IMR-90 (cell line): ENCODE data around the gene WNT7B. TPM values are rescaled to one million over a fixed set of nuclear protein-coding genes. Genes with fewer than 3 reads are reported as not detected.

Experiments
- ATAC-seq: fragments of 200-7000 bp; cut with Tn5 transposase; 2 replicates; pipeline ENCODE4 v1.9.1; 2020; ENCODE audit warnings: low read depth, mild to moderate bottlenecking, moderate library complexity
- BruUV-seq: library from RNA; stranded (reverse); fragments of 400-500 nt; replicated peaks from 2 replicates; lab custom pipeline; 2021; lab: Mats Ljungman, UMichigan
- CTCF ChIA-PET: fragments of 300-600 bp; formaldehyde crosslinking; extraction: SDS; loops from one replicate; lab custom pipeline; 2021; ENCODE audit warnings: antibody characterized with exemption; lab: Yijun Ruan, JAX
- POLR2A ChIA-PET: fragments of 300-600 bp; sonication (Branson Sonifier 250); formaldehyde crosslinking; loops from one replicate; lab custom pipeline; 2022; ENCODE audit warnings: antibody characterized with exemption; ENCODE audit not compliant: unreplicated experiment; lab: Charles Lee
- DNase-seq: peaks from one replicate; pipeline ENCODE4 v3.0.0; 2013
- H2AFZ ChIP-seq: replicated peaks from 2 replicates; pipeline ENCODE3; 2013; ENCODE audit warnings: low read length, mild to moderate bottlenecking; ENCODE audit not compliant: poor library complexity
- H2AK5ac ChIP-seq: 2 replicates; pipeline ENCODE4 v1.6.1; 2013; ENCODE audit warnings: low read depth, low read length, inconsistent platforms
- H2AK9ac ChIP-seq: replicated peaks from 2 replicates; pipeline ENCODE3; 2013; ENCODE audit warnings: mild to moderate bottlenecking, low read depth, low read length, moderate library complexity; ENCODE audit not compliant: poor library complexity
- H2BK120ac ChIP-seq: 2 replicates; pipeline ENCODE4 v1.6.1; 2013; ENCODE audit warnings: low read depth, low read length, inconsistent platforms
- H2BK15ac ChIP-seq: 3 replicates; pipeline ENCODE4 v1.6.1; 2013; ENCODE audit warnings: low read depth, low read length, inconsistent platforms
- H2BK20ac ChIP-seq: 2 replicates; pipeline ENCODE4 v1.6.1; 2013; ENCODE audit warnings: low read depth, mild to moderate bottlenecking, inconsistent platforms, low read length, moderate library complexity
- H2BK5ac ChIP-seq: 2 replicates; pipeline ENCODE4 v1.6.1; 2013; ENCODE audit warnings: mild to moderate bottlenecking, low read depth, low read length, inconsistent platforms; ENCODE audit not compliant: poor library complexity, severe bottlenecking
- H3K14ac ChIP-seq: replicated peaks from 2 replicates; pipeline ENCODE4 v1.6.1; 2013; ENCODE audit warnings: low read depth, low read length, inconsistent platforms
- H3K18ac ChIP-seq: 2 replicates; pipeline ENCODE4 v1.6.1; 2013; ENCODE audit warnings: low read depth, low read length, control low read depth
- H3K23ac ChIP-seq: 2 replicates; pipeline ENCODE4 v1.6.1; 2013; ENCODE audit warnings: low read depth, low read length, inconsistent platforms
- H3K27ac ChIP-seq: 2 replicates; pipeline ENCODE4 v1.5.1; 2013; ENCODE audit warnings: mild to moderate bottlenecking, control low read depth, low read length; ENCODE audit not compliant: insufficient read depth
- H3K27me3 ChIP-seq: 2 replicates; pipeline ENCODE4 v1.6.1; 2013; ENCODE audit warnings: low read length; ENCODE audit not compliant: control insufficient read depth, insufficient read depth
- H3K36me3 ChIP-seq: 2 replicates; pipeline ENCODE4 v1.6.1; 2013; ENCODE audit warnings: low read length, mixed read lengths; ENCODE audit not compliant: control insufficient read depth, insufficient read depth
- H3K4ac ChIP-seq: 2 replicates; pipeline ENCODE4 v1.6.1; 2013; ENCODE audit warnings: low read depth, low read length, inconsistent platforms
- H3K4me1 ChIP-seq: 2 replicates; pipeline ENCODE4 v1.6.1; 2013; ENCODE audit warnings: low read length, mixed read lengths; ENCODE audit not compliant: control insufficient read depth, insufficient read depth
- H3K4me2 ChIP-seq: 2 replicates; pipeline ENCODE4 v1.6.1; 2013; ENCODE audit warnings: low read depth, mild to moderate bottlenecking, control low read depth, low read length, moderate library complexity
- H3K4me3 ChIP-seq: 2 replicates; pipeline ENCODE4 v1.5.1; 2013; ENCODE audit warnings: low read depth, mild to moderate bottlenecking, control low read depth, low read length, moderate library complexity; ENCODE audit not compliant: insufficient read depth
- H3K56ac ChIP-seq: 2 replicates; pipeline ENCODE4 v1.6.1; 2013; ENCODE audit warnings: low read length, inconsistent platforms; ENCODE audit not compliant: insufficient read depth; ENCODE audit errors: extremely low read depth
- H3K79me1 ChIP-seq, 2 experiments: 2 replicates each; pipeline ENCODE4 v1.6.1; 2013; ENCODE audit warnings: low read length in 2 of 2, inconsistent platforms in 1 of 2, low read depth in 1 of 2
- H3K9ac ChIP-seq: 2 replicates; pipeline ENCODE4 v1.6.1; 2013; ENCODE audit warnings: low read depth, low read length, control low read depth
- H3K9me1 ChIP-seq: 2 replicates; pipeline ENCODE4 v1.6.1; 2013; ENCODE audit warnings: low read length, inconsistent platforms; ENCODE audit not compliant: insufficient read depth
- H3K9me3 ChIP-seq: 2 replicates; pipeline ENCODE4 v1.6.1; 2013; ENCODE audit warnings: low read length; ENCODE audit not compliant: control insufficient read depth, insufficient read depth
- H4K20me1 ChIP-seq: 2 replicates; pipeline ENCODE4 v1.6.1; 2013; ENCODE audit warnings: low read length, inconsistent platforms; ENCODE audit not compliant: insufficient read depth
- H4K5ac ChIP-seq: 2 replicates; pipeline ENCODE4 v1.6.1; 2013; ENCODE audit warnings: mild to moderate bottlenecking, low read depth, low read length, control low read depth
- H4K8ac ChIP-seq, 2 experiments: 2 replicates each; pipeline ENCODE4 v1.6.1; 2013; ENCODE audit warnings: low read depth in 2 of 2, low read length in 2 of 2, control low read depth in 1 of 2, inconsistent platforms in 1 of 2
- H4K91ac ChIP-seq: 2 replicates; pipeline ENCODE4 v1.6.1; 2013; ENCODE audit warnings: low read depth, low read length, inconsistent platforms; ENCODE audit not compliant: insufficient read depth
- BHLHE40 ChIP-seq: fragments of 150-350 bp; IDR thresholded peaks from 2 replicates; pipeline ENCODE4 v1.6.1; 2016; ENCODE audit warnings: mild to moderate bottlenecking, low read depth, low read length
- CEBPB ChIP-seq: IDR thresholded peaks from 2 replicates; pipeline ENCODE4 v1.6.1; 2012; ENCODE audit warnings: low read depth, low read length, improper control_type of control experiment
- CHD1 ChIP-seq: IDR thresholded peaks from 2 replicates; pipeline ENCODE4 v1.6.1; 2012; ENCODE audit warnings: low read depth, low read length, improper control_type of control experiment
- CTCF ChIP-seq: conservative IDR thresholded peaks from 2 replicates; pipeline ENCODE4 v1.5.1; 2012; ENCODE audit warnings: mild to moderate bottlenecking, low read depth, low read length, improper control_type of control experiment
- ELK1 ChIP-seq: fragments of 150-350 bp; IDR thresholded peaks from 2 replicates; pipeline ENCODE4 v1.6.1; 2016; ENCODE audit warnings: low read depth, mild to moderate bottlenecking, low read length, moderate library complexity, borderline replicate concordance
- FOS ChIP-seq: fragments of 150-350 bp; IDR thresholded peaks from 2 replicates; pipeline ENCODE4 v1.6.1; 2016; ENCODE audit warnings: low read depth, low read length
- MAFK ChIP-seq: IDR thresholded peaks from 2 replicates; pipeline ENCODE4 v1.6.1; 2012; ENCODE audit warnings: low read depth, low read length, improper control_type of control experiment
- MAZ ChIP-seq: IDR thresholded peaks from 2 replicates; pipeline ENCODE4 v1.6.1; 2012; ENCODE audit warnings: low read depth, mild to moderate bottlenecking, low read length, improper control_type of control experiment, moderate library complexity, borderline replicate concordance
- MXI1 ChIP-seq: IDR thresholded peaks from 2 replicates; pipeline ENCODE4 v1.6.1; 2012; ENCODE audit warnings: low read depth, mild to moderate bottlenecking, low read length, moderate library complexity, borderline replicate concordance
- NFE2L2 ChIP-seq: fragments of 150-350 bp; IDR thresholded peaks from 2 replicates; pipeline ENCODE4 v1.6.1; 2016; ENCODE audit warnings: low read depth, mild to moderate bottlenecking, low read length
- POLR2A ChIP-seq: IDR thresholded peaks from 2 replicates; pipeline ENCODE4 v1.6.1; 2012; ENCODE audit warnings: mild to moderate bottlenecking, low read depth, low read length
- RAD21 ChIP-seq: IDR thresholded peaks from 2 replicates; pipeline ENCODE4 v1.6.1; 2012; ENCODE audit warnings: low read length, improper control_type of control experiment
- RCOR1 ChIP-seq: IDR thresholded peaks from 2 replicates; pipeline ENCODE4 v1.6.1; 2012; ENCODE audit warnings: mild to moderate bottlenecking, low read length, improper control_type of control experiment; ENCODE audit not compliant: insufficient replicate concordance
- RFX5 ChIP-seq: IDR thresholded peaks from 2 replicates; pipeline ENCODE4 v1.8.0; 2012; ENCODE audit warnings: low read depth, mild to moderate bottlenecking, low read length, moderate library complexity
- SMC3 ChIP-seq: fragments of 150-350 bp; IDR thresholded peaks from 2 replicates; pipeline ENCODE4 v1.6.1; 2016; ENCODE audit warnings: low read depth, mild to moderate bottlenecking, antibody characterized with exemption, low read length, moderate library complexity
- USF2 ChIP-seq: fragments of 150-350 bp; IDR thresholded peaks from 2 replicates; pipeline ENCODE4 v1.6.1; 2017; ENCODE audit warnings: mild to moderate bottlenecking, antibody characterized with exemption, low read length, low read depth
- WGBS, 2 experiments: methylation state at CpG; one replicate each; pipeline versions ENCODE4 v1.1.5 to v1.1.7; 2013; ENCODE audit warnings: missing lambda C conversion rate in 2 of 2; ENCODE audit not compliant: insufficient read length in 1 of 2; ENCODE audit errors: extremely low coverage in 2 of 2; 5-methylcytosine and 5-hydroxymethylcytosine counted together
- dilution Hi-C: fragments of 300-500 bp; cut with HindIII; formaldehyde crosslinking; loops from one replicate; pipeline ENCODE4 v1.14.3; 2018; ENCODE audit warnings: low sequenced_read_pairs; ENCODE audit not compliant: unreplicated experiment
- in situ Hi-C: fragments of 300-500 bp; cut with MboI; formaldehyde crosslinking; loops from 3 replicates; pipeline ENCODE4 v1.14.3; 2019; ENCODE audit warnings: low sequenced_read_pairs, inconsistent platforms, mixed read lengths
- intact Hi-C: fragments of 100-400 bp; cut with micrococcal nuclease; formaldehyde crosslinking; loops from 2 replicates; pipeline ENCODE4 v1.10.0; 2022
- polyA plus RNA-seq, 3 experiments: library from polyadenylated mRNA; depleted of rRNA; stranded (reverse); fragments of >200 nt; gene quantifications; 2 replicates each; pipeline ENCODE4 v1.2.3, GENCODE V29; 2012; ENCODE audit warnings: low replicate concordance in 1 of 3
- total RNA-seq: library from RNA; depleted of rRNA; stranded (reverse); fragments of >200 nt; gene quantifications from 2 replicates; pipeline ENCODE4 v1.2.3, GENCODE V29; 2012

The WNT7B gene
- total and polyA plus RNA-seq, 2 of the 4 experiments (the other 2 are of a cell fraction) = under 0.01 to 0.15 TPM

- CTCF ChIA-PET = no interaction called here
- no TSS peak for BruUV-seq
- H3K4me3 ChIP-seq = no peak overlapping the region
Observed at GRCh38 chr22:45917700-45918458, 59.1 kb downstream of the WNT7B start.

More at GRCh38 chr22:45917700-45918458, 59.1 kb downstream of the WNT7B start:
- intact Hi-C loops (no loop called here), dilution Hi-C loops (no loop called here), in situ Hi-C loops (no loop called here)
- Histone ChIP-seq H3K4ac (no peak overlapping the region), H3K79me1 (no peaks in the 10 kb centered on the region), H3K27ac (no peak overlapping the region), H4K91ac (no peak overlapping the region), H3K56ac (no peak overlapping the region), H3K14ac (no peak overlapping the region), H2AK5ac (no peak overlapping the region), H2AK9ac (no peak overlapping the region), H3K4me2 (no peak overlapping the region), H3K36me3 (no peaks in the 10 kb centered on the region), H2BK20ac (no peak overlapping the region), H3K9me1 (no peaks in the 10 kb centered on the region), H2BK15ac (no peak overlapping the region), H3K9me3 (peaks cover 8% of the 10 kb centered on the region), H2BK5ac (no peak overlapping the region), H4K5ac (no peak overlapping the region), H3K18ac (no peak overlapping the region), H3K23ac (no peak overlapping the region), H4K20me1 (no peaks in the 10 kb centered on the region), H4K8ac (no peak overlapping the region), H2BK120ac (no peak overlapping the region), H2AFZ (no peak overlapping the region), H3K27me3 (peaks cover 36% of the 10 kb centered on the region), H3K4me1 (no peaks in the 10 kb centered on the region), H3K9ac (no peak overlapping the region)
- ATAC-seq = no peak
- no peak for DNase-seq
- POLR2A ChIA-PET = no interaction called here
- no peak for TF ChIP-seq BHLHE40
- no peak for TF ChIP-seq CHD1
- TF ChIP-seq MAZ = no peak
- TF ChIP-seq FOS = no peak
- TF ChIP-seq MXI1 = no peak
- no peak for TF ChIP-seq SMC3
- no peak for TF ChIP-seq MAFK
- TF ChIP-seq USF2 = no peak
- TF ChIP-seq NFE2L2 = no peak
- TF ChIP-seq RFX5 = no peak
- no peak for TF ChIP-seq CEBPB
- no peak for TF ChIP-seq CTCF
- TF ChIP-seq RAD21 = no peak
- no peak for TF ChIP-seq POLR2A
- no peak for TF ChIP-seq ELK1
- TF ChIP-seq RCOR1 = no peak
- WGBS, 2 experiments = 59% methylated on average over 9 of the region's 14 CpGs; no CpG with 5 or more reads in 1 of the 2 experiments
